GM19193 (cell line): ENCODE measurements around the gene PRAMEF10.
"Not testable (repeated sequence)": the region's sequence is repeated elsewhere in the genome, so short reads cannot be mapped to it uniquely, and the experiment has no call there.

ENCODE experiments used
- POLR2A ChIP-seq: IDR thresholded peaks from 4 replicates; pipeline ENCODE4 v1.6.1; 2011; ENCODE audit not compliant: insufficient read depth, insufficient read length; ENCODE audit errors: extremely low read depth

The PRAMEF10 gene

GRCh38 chr1:12898170-12898569 is at the start of gene PRAMEF10:
TSS of gene PRAMEF10 (minus strand) at chr1:12898270. CDS start at chr1:12895847, 2,423 bp downstream.
- not testable (repeated sequence) for TF ChIP-seq POLR2A

- not testable (repeated sequence) for TF ChIP-seq POLR2A
Measured at GRCh38 chr1:12947480-12947879, 49.4 kb upstream of the PRAMEF10 start, which contains the start of gene PRAMEF6. TSS of gene PRAMEF6 (minus strand) at chr1:12947580. CDS start at chr1:12942518, 5,062 bp downstream.

GRCh38 chr1:12916310-12916709 is 18.2 kb upstream of the PRAMEF10 start, which contains the start of gene PRAMEF7:
TSS of gene PRAMEF7 (plus strand) at chr1:12916610. CDS start at chr1:12917693, 1,083 bp downstream.
- not testable (repeated sequence) for TF ChIP-seq POLR2A

- not testable (repeated sequence) for TF ChIP-seq POLR2A
Measured at GRCh38 chr1:12886101-12886500, 12.0 kb downstream of the PRAMEF10 start, which contains the start of gene PRAMEF4. TSS of gene PRAMEF4 (minus strand) at chr1:12886201. CDS start at chr1:12883394, 2,807 bp downstream.

- not testable (repeated sequence) for TF ChIP-seq POLR2A
Measured at GRCh38 chr1:12856786-12857185, 41.3 kb downstream of the PRAMEF10 start, which contains the start of gene PRAMEF2. TSS of gene PRAMEF2 (plus strand) at chr1:12857086. CDS start at chr1:12859010, 1,924 bp downstream.

GRCh38 chr1:12851779-12852178 is 46.3 kb downstream of the PRAMEF10 start:
- TF ChIP-seq POLR2A = no peak

- not testable (repeated sequence) for TF ChIP-seq POLR2A
Measured at GRCh38 chr1:12848620-12849019, 49.5 kb downstream of the PRAMEF10 start, which contains the start of gene HNRNPCL1. TSS of gene HNRNPCL1 (minus strand) at chr1:12848720. CDS start at chr1:12848289, 431 bp downstream.
